Lower leg skin (tissue), 3 donors: ENCODE data around the gene MRPL34.
"Not testable (repeated sequence)": the region's sequence is repeated elsewhere in the genome, so short reads cannot be mapped to it uniquely, and the experiment has no call there.

Experiments
- CTCF ChIP-seq, 3 donors: fragments of 450-650 bp; IDR thresholded peaks; one replicate each; pipeline ENCODE4 v1.5.1; 2016; ENCODE audit warnings: antibody characterized with exemption in 3 of 3, mild to moderate bottlenecking in 3 of 3, moderate library complexity in 2 of 3
- POLR2A ChIP-seq, 2 donors: fragments of 450-650 bp; IDR thresholded peaks; one replicate each; pipeline ENCODE4 v1.6.1; 2016 to 2017; ENCODE audit warnings: antibody characterized with exemption in 2 of 2, mild to moderate bottlenecking in 1 of 2, moderate library complexity in 1 of 2

- not testable (repeated sequence) for TF ChIP-seq CTCF, POLR2A (IDR thresholded peaks at IDR 0.05)
These were observed 30.8 kb upstream of the MRPL34 start for GRCh38 chr19:17274892-17275291.
